ENCODE data around the gene SHANK3.

GRCh38 chr22:50676661-50677492, 4.3 kb downstream of the SHANK3 start:
- TF ChIP-seq, protein P1, sequence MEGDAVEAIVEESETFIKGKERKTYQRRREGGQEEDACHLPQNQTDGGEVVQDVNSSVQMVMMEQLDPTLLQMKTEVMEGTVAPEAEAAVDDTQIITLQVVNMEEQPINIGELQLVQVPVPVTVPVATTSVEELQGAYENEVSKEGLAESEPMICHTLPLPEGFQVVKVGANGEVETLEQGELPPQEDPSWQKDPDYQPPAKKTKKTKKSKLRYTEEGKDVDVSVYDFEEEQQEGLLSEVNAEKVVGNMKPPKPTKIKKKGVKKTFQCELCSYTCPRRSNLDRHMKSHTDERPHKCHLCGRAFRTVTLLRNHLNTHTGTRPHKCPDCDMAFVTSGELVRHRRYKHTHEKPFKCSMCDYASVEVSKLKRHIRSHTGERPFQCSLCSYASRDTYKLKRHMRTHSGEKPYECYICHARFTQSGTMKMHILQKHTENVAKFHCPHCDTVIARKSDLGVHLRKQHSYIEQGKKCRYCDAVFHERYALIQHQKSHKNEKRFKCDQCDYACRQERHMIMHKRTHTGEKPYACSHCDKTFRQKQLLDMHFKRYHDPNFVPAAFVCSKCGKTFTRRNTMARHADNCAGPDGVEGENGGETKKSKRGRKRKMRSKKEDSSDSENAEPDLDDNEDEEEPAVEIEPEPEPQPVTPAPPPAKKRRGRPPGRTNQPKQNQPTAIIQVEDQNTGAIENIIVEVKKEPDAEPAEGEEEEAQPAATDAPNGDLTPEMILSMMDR (IDR thresholded peaks at IDR 0.05), result no peak
- no peak for TF ChIP-seq POLR2A (IDR thresholded peaks at IDR 0.05)
